NCI-H1930 (cell line): ENCODE results near the gene DSCAML1.
"Not testable (repeated sequence)": the region's sequence is repeated elsewhere in the genome, so short reads cannot be mapped to it uniquely, and the experiment has no call there.

Experiments
- DNase-seq, 2 experiments: peaks; one replicate each; lab custom pipeline; 2025; lab: John Stamatoyannopoulos, UW

The DSCAML1 gene

GRCh38 chr11:117794772-117795629, 2.0 kb downstream of the DSCAML1 start:
- no peak for DNase-seq

GRCh38 chr11:117794135-117794534, 2.9 kb downstream of the DSCAML1 start:
- DNase-seq, result no peak

DNA sequence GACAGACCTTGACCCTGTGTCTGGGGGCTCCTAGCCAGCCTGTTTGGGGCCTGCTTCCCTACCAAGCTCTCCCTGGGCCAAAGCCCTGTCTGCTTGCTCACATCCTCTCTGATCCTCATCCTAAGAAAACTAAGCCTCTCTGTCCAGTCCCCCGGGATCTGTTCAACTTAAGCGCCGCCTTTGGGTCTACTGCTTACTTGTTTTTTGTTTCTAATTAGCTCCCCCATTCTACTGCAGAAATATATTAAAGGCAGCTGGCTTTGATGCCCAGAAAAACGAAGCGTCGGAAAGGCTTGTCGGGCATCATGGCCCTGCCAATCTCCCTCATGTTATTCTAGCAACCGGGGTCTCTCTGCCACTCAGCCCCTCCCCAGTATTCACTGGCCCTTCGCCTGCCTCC, 3.4 kb downstream of the DSCAML1 start:
- no peak for DNase-seq

DNA sequence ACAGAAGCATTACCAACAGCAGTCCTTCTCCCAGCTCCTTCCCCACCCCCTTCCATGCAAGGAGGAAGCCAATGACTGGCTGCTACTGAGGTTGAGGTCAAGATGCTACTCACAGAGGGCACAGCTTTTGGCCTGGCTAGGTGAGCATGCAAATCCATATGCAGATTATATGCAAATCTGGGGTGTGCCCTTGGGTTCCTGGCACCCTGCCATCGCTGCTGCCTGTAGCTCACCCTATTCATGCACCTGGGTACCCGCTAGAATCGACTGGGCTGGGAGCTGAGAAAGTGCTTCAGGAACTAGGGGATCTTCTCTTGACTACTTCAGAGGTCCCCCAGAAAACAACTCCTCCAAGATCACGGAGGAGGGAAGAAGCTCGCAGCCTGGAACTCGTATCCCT, 4.0 kb downstream of the DSCAML1 start:
- no peak for DNase-seq

DNA sequence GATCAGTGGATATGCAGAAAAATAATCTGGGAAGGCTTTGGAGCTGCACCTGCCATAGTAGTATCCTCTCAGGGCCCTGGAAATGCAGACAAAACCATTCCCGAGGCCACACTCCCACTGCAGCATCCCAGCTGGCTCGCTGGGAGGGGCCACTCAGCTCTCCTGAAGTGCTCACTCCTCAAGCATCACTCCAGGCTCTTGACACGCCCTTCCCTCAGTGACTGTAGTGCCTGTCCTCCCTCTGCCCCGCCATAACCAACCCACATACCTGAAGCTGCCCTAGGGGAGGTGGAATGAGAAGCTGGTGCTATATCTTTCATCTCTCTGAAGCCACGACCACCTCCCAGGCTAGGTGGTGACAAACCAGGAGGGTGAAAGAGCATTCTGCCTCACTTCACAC, 4.8 kb downstream of the DSCAML1 start:
- DNase-seq, result no peak

DNA sequence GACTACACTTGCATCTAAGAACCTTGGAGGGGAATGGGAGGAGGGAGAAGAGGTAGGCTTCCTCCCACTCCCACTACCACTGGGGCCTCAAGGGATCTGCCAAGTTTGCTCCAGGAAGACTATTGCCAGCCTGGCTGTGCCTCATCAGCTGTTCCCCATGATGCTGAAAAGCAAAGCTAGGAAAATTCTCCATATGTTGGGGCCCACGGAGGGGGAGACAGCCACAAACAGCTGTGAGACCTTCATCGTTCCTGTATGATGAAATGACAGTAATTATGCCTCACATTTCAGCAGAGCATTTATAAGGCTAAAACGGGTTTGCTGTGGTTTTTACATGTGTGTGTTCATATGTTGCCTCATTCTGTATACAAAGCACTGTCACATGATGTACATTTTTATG, 6.7 kb downstream of the DSCAML1 start:
- no peak for DNase-seq

DNA sequence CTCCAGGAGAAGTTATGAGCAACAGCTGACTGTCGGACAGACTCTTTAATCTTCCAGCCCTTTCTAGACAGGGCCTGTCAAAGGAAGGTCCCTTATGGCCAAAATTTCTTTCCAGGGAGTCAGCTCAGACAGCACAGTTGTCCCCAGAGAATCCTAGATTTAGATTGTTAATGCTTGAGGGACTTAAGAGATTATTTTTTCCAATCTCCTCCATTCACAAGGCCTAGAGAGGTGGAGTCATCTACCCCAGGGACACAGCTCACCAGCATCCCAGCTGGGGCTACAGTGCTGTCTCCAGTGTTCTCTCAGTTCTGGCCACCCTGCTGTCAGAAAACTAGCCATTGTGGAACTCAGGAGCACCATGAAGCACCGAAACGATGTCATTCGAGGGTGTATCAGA, 7.8 kb downstream of the DSCAML1 start:
- no peak for DNase-seq

- DNase-seq, result peak in 1 of 2 experiments; percentile 14
Observed at GRCh38 chr11:117786135-117786870, 10.7 kb downstream of the DSCAML1 start.

DNA sequence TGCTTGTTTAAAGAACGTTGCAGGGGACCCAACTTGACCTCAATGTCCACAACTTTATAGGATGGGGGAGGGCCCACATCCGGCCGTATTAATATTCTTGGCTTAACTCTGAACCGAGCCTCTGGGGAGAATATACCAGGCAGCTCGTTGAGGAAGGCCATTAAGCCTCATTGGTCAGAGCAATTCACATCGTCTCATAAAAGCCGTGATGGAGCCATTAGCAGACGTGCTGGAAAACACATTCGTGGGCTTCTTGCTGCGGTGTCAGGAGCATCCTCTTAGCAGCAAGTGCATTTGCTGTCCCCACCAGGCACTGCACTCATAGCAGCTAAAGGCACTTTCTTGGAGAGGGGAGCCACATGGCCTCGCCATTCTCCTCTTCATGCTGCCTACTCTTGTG, 14.9 kb downstream of the DSCAML1 start:
- DNase-seq, result no peak

DNA sequence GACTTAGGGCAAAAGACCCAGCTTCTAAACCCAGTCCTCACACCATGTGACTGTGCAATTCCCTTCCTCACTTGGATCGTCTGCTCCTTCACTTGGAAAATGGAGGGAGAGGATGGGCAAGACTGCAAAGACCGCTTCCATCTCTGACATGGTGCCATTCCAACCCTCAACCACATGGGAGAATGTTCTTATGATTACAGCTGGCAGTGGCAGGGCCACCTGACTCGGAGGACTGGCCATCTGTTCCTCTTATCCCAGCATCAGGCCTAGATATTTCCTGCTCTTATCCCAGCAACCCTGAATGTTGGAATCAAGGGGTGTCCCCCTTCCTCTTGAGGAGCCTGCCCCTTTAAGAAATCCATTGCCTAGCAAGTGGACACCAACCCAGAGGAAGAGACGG, 15.4 kb downstream of the DSCAML1 start:
- DNase-seq, result no peak

DNA sequence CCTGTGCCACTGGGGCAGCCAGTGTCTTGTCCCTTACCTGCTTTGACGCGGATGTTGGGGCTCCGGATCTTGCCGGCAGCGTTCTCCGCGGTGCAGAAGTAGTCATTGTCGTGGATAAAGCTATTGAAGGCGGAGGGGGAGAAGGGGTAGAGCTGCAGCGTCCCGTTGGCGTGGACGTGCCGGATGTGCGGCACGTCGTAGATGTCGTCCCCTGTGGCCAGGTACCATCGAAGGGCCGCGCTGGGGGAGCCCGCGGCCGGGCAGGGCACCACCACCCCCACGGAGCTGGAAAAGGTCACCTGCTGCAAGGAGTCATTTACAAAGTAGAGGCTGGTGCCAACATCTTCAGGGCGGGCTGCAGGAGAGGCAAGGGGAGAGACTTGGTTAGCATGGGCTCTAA, 16.6 kb downstream of the DSCAML1 start:
- no peak for DNase-seq

- DNase-seq, result no peak
Observed at GRCh38 chr11:117774553-117774952, 22.5 kb downstream of the DSCAML1 start.

GRCh38 chr11:117772360-117772759, 24.7 kb downstream of the DSCAML1 start:
- DNase-seq, result no peak

DNA sequence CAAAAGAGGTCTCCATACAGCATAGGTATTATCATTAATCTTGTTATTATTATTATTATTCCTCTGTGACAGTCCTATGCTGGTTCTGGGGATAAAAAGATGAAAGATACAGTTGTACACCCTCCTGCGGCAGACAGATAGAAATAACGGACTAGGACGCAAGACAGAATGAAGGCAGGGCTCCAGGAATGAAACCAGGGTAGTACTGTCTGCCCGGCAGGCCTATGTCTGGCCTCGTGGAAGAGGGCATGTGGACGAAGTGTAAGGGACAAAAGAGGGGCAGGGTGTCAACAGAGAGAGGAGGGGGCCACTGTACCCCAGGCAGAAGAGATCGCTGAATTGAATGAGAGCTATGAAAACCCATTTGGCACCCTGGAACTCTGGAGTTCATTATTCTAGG, 25.2 kb downstream of the DSCAML1 start:
- no peak for DNase-seq

- DNase-seq, result no peak
Observed at GRCh38 chr11:117771197-117771596, 25.8 kb downstream of the DSCAML1 start.

DNA sequence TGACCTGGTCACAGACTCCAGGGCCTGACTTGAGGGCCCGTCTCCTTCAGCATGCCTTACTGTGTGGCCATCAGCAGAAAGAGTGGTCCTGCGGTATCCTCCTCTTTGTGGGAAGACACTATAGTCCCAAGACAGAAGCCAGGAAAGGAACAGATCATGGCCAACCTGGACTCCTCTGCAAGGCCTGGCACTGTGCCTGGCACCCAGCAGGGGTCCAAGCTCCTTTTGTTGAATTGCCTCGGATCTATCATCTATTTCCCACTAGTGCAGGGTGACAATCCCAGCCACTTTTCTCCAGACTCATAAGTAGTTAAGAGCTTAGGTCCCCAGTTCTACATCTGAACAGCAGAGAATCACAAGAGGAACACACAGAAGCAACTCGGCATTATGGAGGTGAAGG, 27.0 kb downstream of the DSCAML1 start:
- no peak for DNase-seq

- no peak for DNase-seq
Observed at GRCh38 chr11:117769533-117769932, 27.5 kb downstream of the DSCAML1 start.

- no peak for DNase-seq
Observed at GRCh38 chr11:117768506-117768905, 28.5 kb downstream of the DSCAML1 start.

DNA sequence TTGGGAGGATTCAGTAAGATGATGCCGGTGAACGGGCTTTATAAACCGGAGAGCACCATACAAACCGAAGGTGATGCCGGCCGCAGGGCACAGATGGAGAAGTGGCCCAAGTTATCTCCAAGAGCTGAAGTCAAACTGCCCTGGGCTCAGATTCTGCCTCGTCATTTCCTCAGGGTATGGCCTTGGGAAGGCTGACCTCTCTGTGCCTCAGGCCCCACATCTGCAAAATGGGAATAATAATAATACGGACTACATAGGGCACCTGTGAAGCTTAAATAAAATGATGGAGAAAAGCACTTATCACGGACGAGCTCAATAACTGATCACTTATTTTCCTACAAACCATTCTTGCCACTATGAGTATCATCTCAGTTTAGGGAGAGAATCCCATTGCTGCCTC, 29.9 kb downstream of the DSCAML1 start:
- no peak for DNase-seq

DNA sequence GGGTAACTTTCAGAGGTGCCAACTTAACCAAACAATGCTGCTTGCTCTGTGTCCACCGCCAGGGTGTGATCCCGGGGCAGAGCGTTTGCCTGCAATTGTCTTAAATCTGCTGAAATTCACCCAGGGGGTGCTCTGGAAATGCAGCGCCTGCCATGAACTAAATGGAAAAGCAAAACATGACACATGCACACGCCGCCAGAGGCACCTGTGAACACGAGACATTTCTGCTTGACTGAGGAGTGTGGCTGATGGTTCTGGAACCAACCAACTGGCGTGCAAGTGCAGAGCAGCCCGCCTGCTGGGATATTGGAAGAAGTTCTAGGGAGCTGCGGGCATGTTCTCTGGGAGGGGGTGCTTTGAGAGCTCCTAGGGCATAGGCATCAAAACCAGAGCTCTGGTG, 30.4 kb downstream of the DSCAML1 start:
- DNase-seq, result no peak

DNA sequence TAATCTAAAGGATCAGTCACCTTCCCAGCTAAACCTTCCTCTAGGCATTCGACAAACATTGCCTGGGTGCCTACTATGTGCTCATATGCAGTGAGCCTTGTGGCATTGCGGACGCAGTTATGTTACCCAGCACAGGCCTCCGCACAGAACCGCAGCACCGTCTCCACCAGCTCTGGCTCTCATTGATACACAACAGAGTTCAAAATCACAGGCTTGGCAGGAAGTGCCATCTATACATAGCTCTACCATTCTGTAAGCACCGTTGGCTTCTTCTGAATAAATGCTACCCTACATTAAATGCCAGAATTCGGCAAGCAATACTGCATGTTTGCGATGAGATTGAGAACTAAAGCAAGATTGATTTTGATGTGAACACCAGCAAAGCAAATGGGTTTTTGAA, 31.0 kb downstream of the DSCAML1 start:
- no peak for DNase-seq

DNA sequence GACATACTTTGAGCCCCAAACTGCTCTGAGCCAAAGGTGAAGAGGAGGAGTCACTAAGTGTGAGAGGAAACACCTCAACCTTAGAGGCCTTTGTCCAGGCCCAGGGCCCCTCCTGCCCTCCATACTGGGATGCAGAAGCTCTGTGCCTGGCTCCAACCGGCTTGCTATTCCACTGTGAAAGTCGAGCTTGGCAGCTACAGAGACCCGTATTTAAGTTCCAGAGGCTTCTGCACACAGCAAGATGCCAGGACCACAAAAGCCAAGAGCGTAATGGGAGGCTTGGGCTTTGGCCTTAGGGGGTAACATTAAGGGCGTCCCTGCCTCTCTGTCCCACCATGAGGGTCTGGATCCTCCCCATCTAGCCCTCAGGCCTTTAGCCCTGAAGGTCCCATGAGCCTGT, 31.9 kb downstream of the DSCAML1 start:
- DNase-seq, result no peak

GRCh38 chr11:117763465-117763864, 33.6 kb downstream of the DSCAML1 start:
- DNase-seq, result not testable (repeated sequence)
